Measurements from ENCODE around the gene ADAT2.
A peak's percentile ranks its signal among the peaks of the same experiment; 100 is the strongest.

ADAT2 gene

DNA sequence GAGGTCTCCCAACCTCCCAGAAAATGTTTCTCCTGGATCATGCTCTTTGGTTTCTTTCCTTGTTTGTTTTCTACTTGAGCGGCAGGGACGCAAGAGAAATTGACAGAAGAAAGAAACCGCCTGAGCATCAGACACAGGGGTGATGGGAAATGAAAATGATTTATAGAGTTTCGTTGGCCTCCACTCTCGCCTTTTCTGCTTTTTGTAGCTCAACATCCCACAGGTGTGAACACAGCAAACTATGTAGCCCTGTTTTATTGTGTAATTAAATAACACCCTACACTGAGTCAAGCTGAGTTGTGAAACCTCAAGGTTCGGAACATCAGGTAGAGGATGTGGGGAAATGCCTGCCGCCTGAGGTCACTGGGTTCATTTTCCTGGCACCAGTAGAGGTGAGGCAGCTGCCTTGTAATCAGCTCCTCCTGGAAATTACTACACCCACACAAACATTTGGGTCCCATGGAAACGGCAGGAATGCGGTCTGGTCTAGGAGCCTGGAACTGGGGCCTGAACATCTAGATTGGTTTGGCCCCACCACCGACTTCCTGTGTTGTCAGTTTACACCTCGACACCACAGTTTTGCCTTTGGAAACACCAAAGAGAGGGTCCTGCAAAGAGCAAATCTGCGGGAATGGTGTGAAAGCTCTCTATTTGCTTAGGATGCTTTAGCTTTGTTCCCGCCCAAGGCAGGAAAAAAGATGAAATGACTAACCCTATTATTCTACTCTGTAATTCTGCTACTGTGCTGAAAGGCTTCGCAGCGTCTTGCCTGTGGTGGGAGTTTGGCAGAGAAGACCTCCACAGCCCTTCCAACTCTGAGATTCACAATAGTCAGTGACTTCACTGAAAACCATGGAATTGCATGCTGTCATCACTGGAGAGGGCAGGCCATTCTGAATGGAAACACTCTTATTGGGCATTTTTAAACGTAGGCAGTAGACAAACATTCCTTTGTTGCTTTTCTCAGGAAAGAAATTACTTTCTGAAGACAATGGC lies 53.0 kb downstream of the ADAT2 start:
- peak; percentile 93 for DNase-seq (ENCODE audit: low read depth)
- TF ChIP-seq, protein P1, sequence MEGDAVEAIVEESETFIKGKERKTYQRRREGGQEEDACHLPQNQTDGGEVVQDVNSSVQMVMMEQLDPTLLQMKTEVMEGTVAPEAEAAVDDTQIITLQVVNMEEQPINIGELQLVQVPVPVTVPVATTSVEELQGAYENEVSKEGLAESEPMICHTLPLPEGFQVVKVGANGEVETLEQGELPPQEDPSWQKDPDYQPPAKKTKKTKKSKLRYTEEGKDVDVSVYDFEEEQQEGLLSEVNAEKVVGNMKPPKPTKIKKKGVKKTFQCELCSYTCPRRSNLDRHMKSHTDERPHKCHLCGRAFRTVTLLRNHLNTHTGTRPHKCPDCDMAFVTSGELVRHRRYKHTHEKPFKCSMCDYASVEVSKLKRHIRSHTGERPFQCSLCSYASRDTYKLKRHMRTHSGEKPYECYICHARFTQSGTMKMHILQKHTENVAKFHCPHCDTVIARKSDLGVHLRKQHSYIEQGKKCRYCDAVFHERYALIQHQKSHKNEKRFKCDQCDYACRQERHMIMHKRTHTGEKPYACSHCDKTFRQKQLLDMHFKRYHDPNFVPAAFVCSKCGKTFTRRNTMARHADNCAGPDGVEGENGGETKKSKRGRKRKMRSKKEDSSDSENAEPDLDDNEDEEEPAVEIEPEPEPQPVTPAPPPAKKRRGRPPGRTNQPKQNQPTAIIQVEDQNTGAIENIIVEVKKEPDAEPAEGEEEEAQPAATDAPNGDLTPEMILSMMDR (conservative IDR thresholded peaks at IDR 0.05; ENCODE audit: low read length): no peak
- no peak overlapping the region for H3K4me3 ChIP-seq (ENCODE audit: low read length)

DNA sequence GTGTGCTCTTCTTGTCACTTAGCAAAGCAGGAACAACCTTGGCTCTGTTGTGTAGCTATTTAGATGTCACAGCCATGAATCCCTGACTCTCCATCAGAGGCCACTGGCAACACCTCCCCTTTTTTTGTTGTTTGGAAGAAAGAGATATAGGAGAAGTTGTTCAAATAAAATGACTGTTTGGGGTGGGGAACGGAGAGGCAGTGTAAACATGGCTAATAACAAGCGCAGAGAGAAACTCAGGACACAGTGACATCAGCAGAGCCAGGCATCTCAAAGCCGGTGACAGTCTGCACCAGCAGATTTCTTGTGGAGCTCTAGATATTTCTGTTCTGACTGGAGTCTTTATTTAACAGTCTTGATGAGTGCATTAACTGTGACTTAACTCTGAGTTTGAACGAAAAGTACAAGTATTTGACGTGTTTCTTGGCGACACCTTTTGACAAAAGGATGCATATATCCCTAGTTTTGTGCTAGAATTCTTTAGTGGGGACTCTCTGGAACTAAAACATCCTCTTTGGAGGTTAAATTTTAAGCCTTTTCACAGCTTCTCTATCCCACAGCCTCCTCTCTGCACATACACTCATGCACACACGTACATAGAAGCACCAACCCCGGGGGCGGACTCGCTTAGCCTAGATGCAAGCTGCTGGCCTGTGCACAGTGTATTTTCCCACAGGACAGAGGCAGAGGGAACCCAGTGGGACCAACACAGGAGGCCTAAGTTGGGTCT lies 53.8 kb downstream of the ADAT2 start:
- no peak for DNase-seq (ENCODE audit: low read depth)
- H3K4me3 ChIP-seq (ENCODE audit: low read length): no peak overlapping the region
- TF ChIP-seq, protein P1 (conservative IDR thresholded peaks at IDR 0.05; ENCODE audit: low read length): no peak

DNA sequence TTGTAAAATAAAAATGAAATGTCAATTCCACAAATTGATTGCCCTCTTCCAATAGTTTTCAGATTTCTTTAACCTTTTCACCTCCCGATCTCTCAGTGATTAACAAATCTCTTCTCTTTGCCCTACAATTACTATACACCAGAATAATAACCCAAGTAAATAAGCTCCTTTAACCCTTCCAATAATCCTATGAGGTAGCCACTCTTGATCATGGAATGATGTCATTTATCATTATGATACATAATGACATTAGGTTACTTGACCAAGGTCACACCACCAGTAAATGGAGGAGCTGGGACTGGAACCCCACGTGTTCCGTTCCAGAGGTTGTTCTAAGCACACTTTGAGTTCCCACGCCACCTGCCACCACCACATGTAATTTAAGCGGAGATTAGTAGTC lies 54.8 kb downstream of the ADAT2 start:
- H3K4me3 ChIP-seq (ENCODE audit: low read length): no peak overlapping the region
- TF ChIP-seq, protein P1 (conservative IDR thresholded peaks at IDR 0.05; ENCODE audit: low read length): no peak
- DNase-seq (ENCODE audit: low read depth): no peak

DNA sequence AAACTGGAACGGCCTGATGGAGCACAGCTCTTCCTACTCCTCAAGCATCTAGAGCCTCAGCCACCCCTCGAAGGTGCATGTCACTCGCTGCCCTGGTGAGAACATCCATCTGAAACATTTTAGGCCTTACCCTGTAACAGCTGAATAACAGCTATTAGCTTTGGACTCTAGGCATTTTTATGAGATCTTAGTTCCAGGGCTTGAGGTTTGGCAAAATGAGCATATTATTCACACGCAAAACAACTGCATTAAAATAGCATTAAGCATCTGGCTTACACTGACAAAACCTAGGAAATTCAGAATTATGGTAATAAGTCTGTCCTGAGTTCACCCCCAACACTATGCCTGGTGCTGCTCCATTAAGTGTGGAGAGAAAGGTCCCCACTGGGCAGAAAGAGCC lies 56.1 kb downstream of the ADAT2 start:
- peak; percentile 85 for DNase-seq (ENCODE audit: low read depth)
- no peak overlapping the region for H3K4me3 ChIP-seq (ENCODE audit: low read length)
- TF ChIP-seq, protein P1 (conservative IDR thresholded peaks at IDR 0.05; ENCODE audit: low read length): no peak

DNA sequence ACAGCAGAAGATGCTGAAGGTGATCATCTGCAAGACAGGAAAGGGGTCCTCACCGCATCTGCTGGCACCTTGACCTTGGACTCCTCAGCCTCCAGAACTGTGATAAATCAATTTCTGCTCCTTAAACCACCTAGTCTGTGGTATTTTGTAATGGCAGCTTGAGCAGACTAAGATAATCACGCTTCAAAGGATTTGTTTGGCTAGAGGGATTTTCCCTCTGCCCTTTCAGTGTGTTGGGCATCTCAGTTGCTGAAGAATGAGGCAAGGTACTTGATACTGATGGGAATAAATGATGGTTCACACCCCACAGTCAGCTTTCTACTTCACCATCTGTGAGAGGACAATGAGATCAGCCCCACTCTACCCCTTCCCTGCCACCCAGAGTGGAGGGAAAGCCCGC lies 60.2 kb downstream of the ADAT2 start:
- TF ChIP-seq, protein P1 (conservative IDR thresholded peaks at IDR 0.05; ENCODE audit: low read length): no peak
- no peak overlapping the region for H3K4me3 ChIP-seq (ENCODE audit: low read length)
- DNase-seq (ENCODE audit: low read depth): no peak

DNA sequence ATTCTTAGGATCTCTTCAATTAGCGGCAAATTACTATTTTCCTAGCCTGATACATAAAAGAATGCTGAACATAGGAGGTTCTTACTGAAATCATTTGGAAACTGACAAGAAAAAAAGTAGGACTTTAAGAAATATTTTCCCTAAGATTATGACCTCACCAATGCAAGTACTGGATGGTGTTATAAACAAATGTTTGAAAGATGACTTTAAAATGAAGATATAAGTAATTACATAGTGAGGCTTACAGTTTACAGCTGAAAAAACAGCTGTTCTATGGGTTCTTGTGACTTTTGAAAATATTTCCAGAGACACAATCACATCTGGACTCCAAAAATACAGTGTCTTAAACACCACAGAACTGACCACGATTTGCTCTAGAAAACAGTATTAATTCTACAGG lies 64.9 kb downstream of the ADAT2 start:
- DNase-seq (ENCODE audit: low read depth): no peak
- TF ChIP-seq, protein P1 (conservative IDR thresholded peaks at IDR 0.05; ENCODE audit: low read length): no peak
- H3K4me3 ChIP-seq (ENCODE audit: low read length): no peak overlapping the region

All from AG10803 (cell line).